HG03280 (cell line): ENCODE data around the gene TMPRSS12.
A peak's percentile ranks its signal among the peaks of the same experiment; 100 is the strongest.
"Not testable (repeated sequence)": the region's sequence is repeated elsewhere in the genome, so short reads cannot be mapped to it uniquely, and the experiment has no call there.

Experiments used
- ATAC-seq: cut with Tn5 transposase; IDR thresholded peaks from one replicate; pipeline ENCODE4 v1.9.1; 2021; ENCODE audit warnings: mild to moderate bottlenecking, moderate library complexity; ENCODE audit not compliant: unreplicated experiment

The TMPRSS12 gene

GRCh38 chr12:50925342-50925651 lies 82.6 kb downstream of the TMPRSS12 start:
- peak; percentile 21 for ATAC-seq

- ATAC-seq, result no peak
Observed at GRCh38 chr12:50925920-50926319, 83.2 kb downstream of the TMPRSS12 start.

- ATAC-seq, result no peak
Observed at GRCh38 chr12:50926415-50926814, 83.7 kb downstream of the TMPRSS12 start.

GRCh38 chr12:50926932-50927331 lies 84.2 kb downstream of the TMPRSS12 start:
- ATAC-seq, result not testable (repeated sequence)

- ATAC-seq, result no peak
Observed at GRCh38 chr12:50927356-50927755, 84.6 kb downstream of the TMPRSS12 start.

GRCh38 chr12:50927766-50928224 lies 85.1 kb downstream of the TMPRSS12 start:
- ATAC-seq, result no peak

- no peak for ATAC-seq
Observed at GRCh38 chr12:50928392-50928791, 85.7 kb downstream of the TMPRSS12 start.

GRCh38 chr12:50929831-50930230 lies 87.1 kb downstream of the TMPRSS12 start:
- ATAC-seq, result no peak

GRCh38 chr12:50930477-50930876 lies 87.8 kb downstream of the TMPRSS12 start:
- ATAC-seq, result not testable (repeated sequence)

- no peak for ATAC-seq
Observed at GRCh38 chr12:50932787-50933280, 90.1 kb downstream of the TMPRSS12 start.

- ATAC-seq, result no peak
Observed at GRCh38 chr12:50933459-50934124, 90.9 kb downstream of the TMPRSS12 start.

GRCh38 chr12:50934371-50934851 lies 91.7 kb downstream of the TMPRSS12 start:
- no peak for ATAC-seq

- ATAC-seq, result no peak
Observed at GRCh38 chr12:50934981-50935807, 92.5 kb downstream of the TMPRSS12 start.

- ATAC-seq, result no peak
Observed at GRCh38 chr12:50936821-50937530, 94.2 kb downstream of the TMPRSS12 start.
